Trophoblast cell (in vitro differentiated cells and primary cell): ENCODE measurements around the gene LGALS1. TPM values are rescaled to one million over a fixed set of nuclear protein-coding genes. Genes with fewer than 3 reads are reported as not detected.

Source experiments
- DNase-seq, 2 donors: peaks; one replicate each; pipeline ENCODE4 v3.0.0-alpha.2; 2016
- H2AFZ ChIP-seq: 2 replicates; pipeline ENCODE4 v1.6.1; 2013; ENCODE audit warnings: low read length, moderate library complexity, mild to moderate bottlenecking; ENCODE audit not compliant: insufficient read depth, poor library complexity
- H2AK5ac ChIP-seq: 2 replicates; pipeline ENCODE4 v1.6.1; 2013; ENCODE audit warnings: mild to moderate bottlenecking, low read length
- H2BK120ac ChIP-seq: 2 replicates; pipeline ENCODE4 v1.6.1; 2013; ENCODE audit warnings: low read length, mild to moderate bottlenecking, moderate library complexity; ENCODE audit not compliant: insufficient read depth, poor library complexity
- H2BK12ac ChIP-seq: 2 replicates; pipeline ENCODE4 v1.6.1; 2013; ENCODE audit warnings: mild to moderate bottlenecking, low read length, moderate library complexity
- H2BK5ac ChIP-seq: 2 replicates; pipeline ENCODE4 v1.6.1; 2013; ENCODE audit warnings: low read length, low read depth, moderate library complexity, mild to moderate bottlenecking; ENCODE audit not compliant: poor library complexity
- H3K14ac ChIP-seq: 2 replicates; pipeline ENCODE4 v1.6.1; 2013; ENCODE audit warnings: mild to moderate bottlenecking, low read length
- H3K18ac ChIP-seq: 2 replicates; pipeline ENCODE4 v1.6.1; 2013; ENCODE audit warnings: mild to moderate bottlenecking, low read length
- H3K23ac ChIP-seq: 2 replicates; pipeline ENCODE4 v1.6.1; 2013; ENCODE audit warnings: low read length
- H3K27ac ChIP-seq: 2 replicates; pipeline ENCODE4 v1.5.1; 2013; ENCODE audit warnings: low read depth, mild to moderate bottlenecking, inconsistent platforms, low read length, moderate library complexity
- H3K27me3 ChIP-seq: 2 replicates; pipeline ENCODE4 v1.6.1; 2013; ENCODE audit warnings: inconsistent platforms, mild to moderate bottlenecking, low read length, moderate library complexity; ENCODE audit not compliant: insufficient read depth
- H3K36me3 ChIP-seq, 2 experiments: 1 replicate in 1 of 2; 2 replicates in 1 of 2; pipeline ENCODE4 v1.6.1; 2013; ENCODE audit warnings: low read length in 2 of 2, mild to moderate bottlenecking in 2 of 2, moderate library complexity in 1 of 2; ENCODE audit not compliant: insufficient read depth in 2 of 2, control insufficient read depth in 1 of 2
- H3K4ac ChIP-seq: 2 replicates; pipeline ENCODE4 v1.6.1; 2013; ENCODE audit warnings: low read depth, mild to moderate bottlenecking, low read length, moderate library complexity
- H3K4me1 ChIP-seq, 2 experiments: 1 replicate in 1 of 2; 2 replicates in 1 of 2; pipeline ENCODE4 v1.6.1; 2013; ENCODE audit warnings: low read length in 2 of 2, mild to moderate bottlenecking in 2 of 2, moderate library complexity in 1 of 2; ENCODE audit not compliant: insufficient read depth in 2 of 2, control insufficient read depth in 1 of 2
- H3K4me2 ChIP-seq: 2 replicates; pipeline ENCODE4 v1.6.1; 2013; ENCODE audit warnings: inconsistent platforms, mild to moderate bottlenecking, low read length, moderate library complexity
- H3K4me3 ChIP-seq: 2 replicates; pipeline ENCODE4 v1.5.1; 2013; ENCODE audit warnings: mild to moderate bottlenecking, low read depth, low read length, inconsistent platforms
- H3K79me1 ChIP-seq: one replicate; pipeline ENCODE4 v1.6.1; 2013; ENCODE audit warnings: low read length
- H3K79me2 ChIP-seq: 2 replicates; pipeline ENCODE4 v1.6.1; 2013; ENCODE audit warnings: low read length, mild to moderate bottlenecking; ENCODE audit not compliant: control insufficient read depth, insufficient read depth, poor library complexity
- H3K9ac ChIP-seq: 2 replicates; pipeline ENCODE4 v1.6.1; 2013; ENCODE audit warnings: mild to moderate bottlenecking, low read length
- H3K9me3 ChIP-seq: 2 replicates; pipeline ENCODE4 v1.6.1; 2013; ENCODE audit warnings: low read depth, mild to moderate bottlenecking, control low read depth, inconsistent platforms, low read length; ENCODE audit not compliant: insufficient read depth
- H4K12ac ChIP-seq: 2 replicates; pipeline ENCODE4 v1.6.1; 2013; ENCODE audit warnings: low read depth, mild to moderate bottlenecking, low read length, moderate library complexity
- H4K8ac ChIP-seq: 2 replicates; pipeline ENCODE4 v1.6.1; 2013; ENCODE audit warnings: low read depth, mild to moderate bottlenecking, low read length, moderate library complexity
- H4K91ac ChIP-seq: one replicate; pipeline ENCODE4 v1.6.1; 2013; ENCODE audit warnings: low read depth, mild to moderate bottlenecking, low read length, moderate library complexity
- WGBS: extraction: QIAGEN DNeasy Blood & Tissue Kit; methylation state at CpG from one replicate; pipeline ENCODE4 v1.1.7; 2013; ENCODE audit warnings: missing lambda C conversion rate; ENCODE audit not compliant: insufficient read length, insufficient coverage; ENCODE audit errors: extremely low coverage; 5-methylcytosine and 5-hydroxymethylcytosine counted together
- polyA plus RNA-seq: library from polyadenylated mRNA; stranded (reverse); fragments of 200-250 nt; gene quantifications from 2 replicates; pipeline ENCODE4 v1.2.3, GENCODE V29; 2013

LGALS1 gene
- 6.6 and 7.0 TPM in 2 replicates for polyA plus RNA-seq

DNA sequence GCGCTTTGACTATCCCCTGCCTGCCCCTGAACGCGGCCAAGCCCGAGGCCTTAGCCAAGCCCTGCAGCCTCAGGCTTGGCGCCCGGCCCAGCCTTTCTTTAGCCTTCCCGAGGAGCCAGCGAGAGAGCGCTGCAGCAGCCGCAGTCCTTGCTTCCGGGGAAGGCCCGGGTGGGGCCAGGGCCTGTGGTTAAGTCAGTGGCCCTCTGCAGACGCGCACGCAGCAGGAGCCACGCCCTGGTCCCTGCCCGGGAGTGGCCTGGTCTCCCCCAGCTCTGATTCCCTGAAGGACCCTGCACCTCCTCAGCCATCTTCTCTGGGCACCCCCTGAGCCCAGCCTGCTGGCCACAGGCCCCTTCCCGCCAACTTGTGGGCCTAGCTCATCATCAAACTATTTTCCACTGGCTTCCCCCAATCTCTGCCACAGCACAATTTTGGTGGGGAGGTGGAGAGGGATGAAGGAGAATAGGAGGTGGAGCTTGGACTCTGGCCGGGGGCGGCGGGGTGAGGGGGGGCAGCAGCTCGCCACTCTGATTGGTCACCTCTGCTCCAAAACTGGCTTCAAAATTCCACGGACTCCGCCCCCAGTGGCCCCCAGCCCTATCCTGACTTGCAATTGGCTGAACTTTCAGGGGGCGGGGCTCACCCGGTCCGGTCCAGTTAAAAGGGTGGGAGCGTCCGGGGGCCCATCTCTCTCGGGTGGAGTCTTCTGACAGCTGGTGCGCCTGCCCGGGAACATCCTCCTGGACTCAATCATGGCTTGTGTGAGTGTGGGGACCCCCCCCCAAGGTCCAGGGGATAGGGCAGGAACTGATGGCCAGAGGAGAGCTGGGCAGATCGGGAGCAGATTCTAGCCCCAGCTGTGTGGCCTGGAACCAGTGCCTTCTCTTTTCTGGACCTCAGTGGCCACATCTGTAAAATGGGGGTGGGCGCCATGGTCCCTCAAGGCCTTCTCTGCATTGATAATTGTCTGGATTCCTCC lies at the start of gene LGALS1:
Gene LGALS1 (plus strand): TSS at position 686 of the 979 bp plus-strand sequence. CDS start 67 bp downstream, at position 753.
- Histone ChIP-seq H2BK120ac (peak within 1 kb of the TSS; percentile 71), H2BK12ac (peak within 1 kb of the TSS; percentile 42), H3K36me3 (no peaks in the 10 kb centered on the region), H4K91ac (peak within 1 kb of the TSS; percentile 81), H3K79me2 (no peaks in the 10 kb centered on the region), H2AK5ac (peak within 1 kb of the TSS; percentile 84), H3K9ac (no peak within 1 kb of the TSS), H3K23ac (no peak within 1 kb of the TSS), H3K4me2 (peak within 1 kb of the TSS; percentile 71), H4K8ac (peak within 1 kb of the TSS; percentile 85), H3K79me1 (peaks cover 9% of the 10 kb centered on the region), H3K4me3 (no peak within 1 kb of the TSS), H2AFZ (no peak within 1 kb of the TSS), H2BK5ac (no peak within 1 kb of the TSS), H3K4me1 (peaks cover 6 to 11% of the 10 kb centered on the region in 2 experiments), H3K14ac (peak within 1 kb of the TSS; percentile 57), H3K18ac (peak within 1 kb of the TSS; percentile 63), H3K27ac (peak within 1 kb of the TSS; percentile 40), H3K27me3 (no peaks in the 10 kb centered on the region), H3K4ac (peak within 1 kb of the TSS; percentile 23), H3K9me3 (no peaks in the 10 kb centered on the region), H4K12ac (peak within 1 kb of the TSS; percentile 63)
- peak; percentile 71 to 78 for DNase-seq
- no CpG with 5 or more reads among the region's 34 CpGs for WGBS

DNA sequence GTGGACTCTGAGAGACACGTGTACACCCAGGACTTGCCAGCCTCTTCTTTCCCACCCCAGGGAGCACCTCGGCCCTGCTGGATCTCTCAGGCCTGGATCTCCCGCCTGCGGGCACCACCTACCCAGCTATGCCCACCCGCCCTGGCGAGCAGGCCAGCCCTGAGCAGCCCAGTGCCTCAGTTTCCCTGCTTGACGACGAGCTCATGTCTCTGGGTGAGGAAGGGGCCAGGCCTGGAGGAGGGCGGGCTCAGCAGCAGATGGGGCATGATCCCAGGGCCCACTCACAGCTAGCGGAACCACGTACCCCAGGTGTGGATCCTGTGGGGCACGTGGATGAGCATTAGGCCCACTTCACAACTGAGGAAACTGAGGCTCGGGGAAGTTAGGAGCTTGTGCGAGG lies 49.7 kb upstream of the LGALS1 start:
- H3K4me3 ChIP-seq = no peak overlapping the region
- WGBS = no CpG with 5 or more reads among the region's 14 CpGs
- no peak overlapping the region for H2BK120ac ChIP-seq
- no peak overlapping the region for H3K14ac ChIP-seq
- no peak overlapping the region for H3K4me2 ChIP-seq
- no peak overlapping the region for H3K18ac ChIP-seq
- peaks cover 0 to 2% of the 10 kb centered on the region in 2 experiments for H3K4me1 ChIP-seq
- H3K79me2 ChIP-seq = no peaks in the 10 kb centered on the region
- H3K27ac ChIP-seq = no peak overlapping the region
- H3K23ac ChIP-seq = no peak overlapping the region
- H4K12ac ChIP-seq = no peak overlapping the region
- no peaks in the 10 kb centered on the region for H3K9me3 ChIP-seq
- H3K27me3 ChIP-seq = no peaks in the 10 kb centered on the region
- no peak overlapping the region for H2AK5ac ChIP-seq
- no peak overlapping the region for H2BK12ac ChIP-seq
- DNase-seq = no peak
- no peaks in the 10 kb centered on the region for H3K79me1 ChIP-seq
- H4K8ac ChIP-seq = no peak overlapping the region
- peaks cover 44 to 62% of the 10 kb centered on the region in 2 experiments for H3K36me3 ChIP-seq
- H4K91ac ChIP-seq = no peak overlapping the region
- no peak overlapping the region for H3K4ac ChIP-seq
- no peak overlapping the region for H2BK5ac ChIP-seq
- no peak overlapping the region for H3K9ac ChIP-seq
- no peak overlapping the region for H2AFZ ChIP-seq

DNA sequence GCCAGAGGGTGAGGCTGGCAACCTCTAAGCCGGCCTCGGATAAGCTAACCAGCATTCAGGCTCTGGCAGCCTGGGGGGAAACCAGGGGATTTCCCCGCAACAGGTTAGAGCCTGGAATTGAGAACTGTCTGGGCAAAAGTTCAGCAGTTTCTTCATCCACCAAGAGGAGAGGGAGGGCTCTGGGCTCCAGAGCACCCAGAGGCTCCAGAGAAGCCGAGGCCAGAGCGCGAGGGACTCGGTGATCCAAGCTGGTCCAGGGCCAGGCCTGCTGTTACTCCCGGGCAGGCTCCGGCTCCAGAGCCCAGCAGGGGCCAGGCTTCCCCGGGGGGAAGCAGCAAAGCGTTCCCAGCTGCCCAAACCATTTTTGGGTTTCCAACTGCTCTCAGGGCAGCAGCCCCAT lies 49.3 kb upstream of the LGALS1 start:
- no peaks in the 10 kb centered on the region for H3K79me1 ChIP-seq
- no peak overlapping the region for H2AK5ac ChIP-seq
- no peak overlapping the region for H3K4ac ChIP-seq
- H4K91ac ChIP-seq = no peak overlapping the region
- no peak overlapping the region for H2BK5ac ChIP-seq
- no peak overlapping the region for H3K18ac ChIP-seq
- no peak overlapping the region for H4K12ac ChIP-seq
- no peak overlapping the region for H3K23ac ChIP-seq
- H3K4me3 ChIP-seq = no peak overlapping the region
- no peak overlapping the region for H2BK120ac ChIP-seq
- no peak overlapping the region for H4K8ac ChIP-seq
- H3K14ac ChIP-seq = no peak overlapping the region
- no peak overlapping the region for H2AFZ ChIP-seq
- peaks cover 0 to 2% of the 10 kb centered on the region in 2 experiments for H3K4me1 ChIP-seq
- H3K9me3 ChIP-seq = no peaks in the 10 kb centered on the region
- H2BK12ac ChIP-seq = no peak overlapping the region
- peaks cover 45 to 62% of the 10 kb centered on the region in 2 experiments for H3K36me3 ChIP-seq
- H3K4me2 ChIP-seq = no peak overlapping the region
- H3K9ac ChIP-seq = no peak overlapping the region
- no peak overlapping the region for H3K27ac ChIP-seq
- peak; percentile 29 to 30 for DNase-seq
- no peaks in the 10 kb centered on the region for H3K79me2 ChIP-seq
- no peaks in the 10 kb centered on the region for H3K27me3 ChIP-seq
- no CpG with 5 or more reads among the region's 11 CpGs for WGBS

DNA sequence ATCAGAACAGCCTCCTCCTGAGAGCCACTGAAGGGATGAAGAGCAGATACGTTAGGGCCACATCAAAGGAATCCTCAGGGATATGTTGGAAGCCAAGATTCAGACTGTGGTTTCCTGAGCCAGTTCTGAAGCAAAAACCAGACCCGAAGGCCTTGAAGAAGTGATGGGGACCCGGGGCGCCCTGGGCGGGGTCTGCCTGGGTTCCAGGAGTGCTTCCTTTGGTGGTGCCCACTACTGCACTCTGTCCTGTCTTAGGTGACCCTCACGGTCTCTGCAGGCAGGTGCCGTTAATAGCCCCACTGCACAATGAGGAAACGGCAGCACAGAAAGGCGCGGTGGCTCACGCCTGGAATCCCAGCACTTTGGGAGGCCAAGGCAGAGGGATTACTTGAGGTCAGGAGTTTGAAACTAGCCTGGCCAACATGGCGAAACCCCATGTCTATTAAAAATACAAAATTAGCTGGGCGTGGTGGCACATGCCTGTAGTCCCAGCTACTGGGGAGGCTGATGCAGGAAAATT lies 48.8 kb upstream of the LGALS1 start:
- no peak overlapping the region for H3K18ac ChIP-seq
- H4K12ac ChIP-seq = no peak overlapping the region
- peaks cover 0 to 2% of the 10 kb centered on the region in 2 experiments for H3K4me1 ChIP-seq
- H4K8ac ChIP-seq = no peak overlapping the region
- H3K4ac ChIP-seq = no peak overlapping the region
- H3K27ac ChIP-seq = no peak overlapping the region
- peaks cover 2% of the 10 kb centered on the region for H3K9me3 ChIP-seq
- H3K14ac ChIP-seq = no peak overlapping the region
- no peak overlapping the region for H2BK120ac ChIP-seq
- H2AFZ ChIP-seq = no peak overlapping the region
- no peak for DNase-seq
- no peak overlapping the region for H3K4me3 ChIP-seq
- no peaks in the 10 kb centered on the region for H3K79me2 ChIP-seq
- H3K9ac ChIP-seq = no peak overlapping the region
- no CpG with 5 or more reads among the region's 13 CpGs for WGBS
- H3K79me1 ChIP-seq = no peaks in the 10 kb centered on the region
- H4K91ac ChIP-seq = no peak overlapping the region
- H3K27me3 ChIP-seq = no peaks in the 10 kb centered on the region
- H2BK12ac ChIP-seq = no peak overlapping the region
- no peak overlapping the region for H3K23ac ChIP-seq
- no peak overlapping the region for H2BK5ac ChIP-seq
- H3K36me3 ChIP-seq = peaks cover 45 to 61% of the 10 kb centered on the region in 2 experiments
- no peak overlapping the region for H2AK5ac ChIP-seq
- H3K4me2 ChIP-seq = no peak overlapping the region
